ENCODE results near the gene OPCML.

OPCML gene

DNA sequence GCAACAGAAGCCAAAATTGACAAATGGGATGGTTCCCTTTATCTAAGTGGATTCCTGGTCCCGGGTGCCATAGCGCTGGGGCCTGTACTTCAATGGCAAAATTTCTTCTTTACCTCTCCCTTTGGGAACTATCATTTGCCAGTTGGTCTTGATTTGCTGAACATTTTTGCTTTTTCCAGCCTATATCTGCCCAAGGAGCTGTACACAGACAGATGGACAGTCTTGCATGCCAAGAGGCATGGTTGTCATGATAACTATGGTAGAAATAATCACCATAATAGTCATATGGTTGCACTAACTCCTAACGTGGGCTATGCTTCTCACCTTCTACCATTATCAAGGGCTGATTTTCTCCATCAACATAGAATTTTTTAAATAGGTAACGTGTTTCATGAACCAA, 1030.9 kb downstream of the OPCML start:
- Histone ChIP-seq H3K9me3 (ENCODE audit: control insufficient read depth, insufficient read depth, low read length) (no peaks in the 10 kb centered on the region), H3K4me1 (ENCODE audit: control insufficient read depth, insufficient read depth, low read length) (peaks cover 8% of the 10 kb centered on the region), H3K4me3 (ENCODE audit: low read depth, low read length) (no peak overlapping the region), H3K36me3 (ENCODE audit: control insufficient read depth, insufficient read depth, low read length) (no peaks in the 10 kb centered on the region), H3K9ac (ENCODE audit: low read depth, low read length) (no peak overlapping the region), H3K27me3 (ENCODE audit: control insufficient read depth, insufficient read depth, low read length) (no peaks in the 10 kb centered on the region)

DNA sequence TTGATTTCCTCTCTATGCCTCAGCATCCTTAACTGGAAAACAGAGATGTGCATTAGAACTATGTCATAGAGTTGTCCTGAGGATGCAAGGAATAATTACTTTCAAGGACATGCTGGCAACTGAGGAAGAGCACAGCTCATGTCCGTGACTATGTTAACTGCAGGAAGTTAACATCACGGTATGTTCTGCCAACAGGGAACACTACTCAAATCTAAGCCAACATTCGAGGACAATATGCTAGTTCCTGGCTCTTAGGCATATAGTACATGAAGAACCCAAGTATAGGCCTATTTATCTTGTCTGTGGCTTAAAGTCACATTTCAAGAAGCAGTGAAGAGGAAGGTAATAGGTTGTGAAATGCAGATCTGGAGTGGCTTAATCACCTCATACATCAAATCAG, 1032.6 kb downstream of the OPCML start:
- no peak overlapping the region for H3K4me3 ChIP-seq (ENCODE audit: low read depth, low read length)
- no peak overlapping the region for H3K9ac ChIP-seq (ENCODE audit: low read depth, low read length)
- H3K4me1 ChIP-seq (ENCODE audit: control insufficient read depth, insufficient read depth, low read length): peaks cover 5% of the 10 kb centered on the region
- H3K9me3 ChIP-seq (ENCODE audit: control insufficient read depth, insufficient read depth, low read length): no peaks in the 10 kb centered on the region
- H3K27me3 ChIP-seq (ENCODE audit: control insufficient read depth, insufficient read depth, low read length): no peaks in the 10 kb centered on the region
- H3K36me3 ChIP-seq (ENCODE audit: control insufficient read depth, insufficient read depth, low read length): no peaks in the 10 kb centered on the region

DNA sequence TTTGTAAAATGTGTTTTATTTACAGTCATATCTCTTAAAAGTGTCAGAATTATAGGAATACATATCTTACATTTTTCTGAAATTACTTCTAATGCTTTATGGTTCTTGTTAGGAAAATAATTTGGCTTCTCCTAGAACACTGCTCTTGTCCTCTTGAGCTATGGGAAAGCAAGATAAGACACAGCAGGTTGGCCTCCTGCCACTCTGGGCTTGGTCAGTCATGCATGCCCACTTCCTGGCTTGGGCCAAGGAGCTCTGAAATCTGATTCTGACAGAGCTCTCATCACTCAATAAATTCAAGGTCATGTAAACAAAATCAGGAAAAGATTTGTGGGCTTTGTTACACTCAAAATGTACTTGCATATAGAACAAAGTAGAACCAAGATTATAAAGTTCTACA, 1036.0 kb downstream of the OPCML start:
- no peak overlapping the region for H3K4me3 ChIP-seq (ENCODE audit: low read depth, low read length)
- no peaks in the 10 kb centered on the region for H3K9me3 ChIP-seq (ENCODE audit: control insufficient read depth, insufficient read depth, low read length)
- H3K9ac ChIP-seq (ENCODE audit: low read depth, low read length): no peak overlapping the region
- no peaks in the 10 kb centered on the region for H3K27me3 ChIP-seq (ENCODE audit: control insufficient read depth, insufficient read depth, low read length)
- no peaks in the 10 kb centered on the region for H3K4me1 ChIP-seq (ENCODE audit: control insufficient read depth, insufficient read depth, low read length)
- H3K36me3 ChIP-seq (ENCODE audit: control insufficient read depth, insufficient read depth, low read length): no peaks in the 10 kb centered on the region

DNA sequence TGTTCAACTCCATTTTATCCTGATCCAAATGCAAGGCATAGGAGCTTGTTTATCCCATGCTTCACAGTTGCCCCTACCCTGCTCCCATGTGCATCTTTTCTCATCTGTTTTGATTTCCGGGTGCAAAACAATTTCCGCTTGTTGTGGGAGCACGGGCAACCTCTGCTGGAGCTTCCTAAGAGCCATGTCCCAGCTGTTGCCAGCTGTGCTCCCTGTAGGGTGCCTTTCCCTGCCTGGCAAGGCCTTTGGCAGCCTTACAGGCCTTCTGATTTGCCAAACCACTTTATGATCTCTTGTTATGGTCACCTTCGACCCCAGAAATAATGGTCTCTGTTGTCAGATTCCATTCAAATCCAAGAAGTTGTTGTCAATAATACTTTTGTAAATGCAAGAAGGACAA, 1038.5 kb downstream of the OPCML start:
- no peaks in the 10 kb centered on the region for H3K9me3 ChIP-seq (ENCODE audit: control insufficient read depth, insufficient read depth, low read length)

DNA sequence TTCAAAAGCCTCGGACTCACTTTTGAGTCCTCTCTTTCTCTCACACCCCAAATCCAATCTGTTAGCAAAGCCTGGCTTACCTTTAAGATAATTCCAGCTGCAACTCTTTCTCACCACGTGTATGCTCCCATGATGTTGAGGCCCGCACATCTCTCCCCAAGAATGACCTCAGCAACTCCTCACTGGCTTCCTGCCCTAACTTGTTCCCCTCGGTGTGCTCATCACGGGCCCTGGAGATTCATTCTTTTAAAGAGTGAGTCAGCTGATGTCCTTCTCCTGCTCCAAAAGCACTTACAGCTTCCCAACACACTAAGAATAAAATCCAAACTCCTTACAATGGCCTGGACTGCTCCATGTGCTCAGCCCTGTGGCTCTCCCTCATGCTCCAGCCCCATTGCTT, 1041.3 kb downstream of the OPCML start:
- H3K4me1 ChIP-seq (ENCODE audit: control insufficient read depth, insufficient read depth, low read length): no peaks in the 10 kb centered on the region
- no peak overlapping the region for H3K9ac ChIP-seq (ENCODE audit: low read depth, low read length)
- no peaks in the 10 kb centered on the region for H3K36me3 ChIP-seq (ENCODE audit: control insufficient read depth, insufficient read depth, low read length)
- no peaks in the 10 kb centered on the region for H3K9me3 ChIP-seq (ENCODE audit: control insufficient read depth, insufficient read depth, low read length)
- H3K27me3 ChIP-seq (ENCODE audit: control insufficient read depth, insufficient read depth, low read length): no peaks in the 10 kb centered on the region
- H3K4me3 ChIP-seq (ENCODE audit: low read depth, low read length): no peak overlapping the region

More for the DNA sequence above, 1038.5 kb downstream of the OPCML start:
- Histone ChIP-seq H3K4me3 (ENCODE audit: low read depth, low read length) (no peak overlapping the region), H3K4me1 (ENCODE audit: control insufficient read depth, insufficient read depth, low read length) (no peaks in the 10 kb centered on the region), H3K27me3 (ENCODE audit: control insufficient read depth, insufficient read depth, low read length) (no peaks in the 10 kb centered on the region), H3K36me3 (ENCODE audit: control insufficient read depth, insufficient read depth, low read length) (no peaks in the 10 kb centered on the region), H3K9ac (ENCODE audit: low read depth, low read length) (no peak overlapping the region)

DNA sequence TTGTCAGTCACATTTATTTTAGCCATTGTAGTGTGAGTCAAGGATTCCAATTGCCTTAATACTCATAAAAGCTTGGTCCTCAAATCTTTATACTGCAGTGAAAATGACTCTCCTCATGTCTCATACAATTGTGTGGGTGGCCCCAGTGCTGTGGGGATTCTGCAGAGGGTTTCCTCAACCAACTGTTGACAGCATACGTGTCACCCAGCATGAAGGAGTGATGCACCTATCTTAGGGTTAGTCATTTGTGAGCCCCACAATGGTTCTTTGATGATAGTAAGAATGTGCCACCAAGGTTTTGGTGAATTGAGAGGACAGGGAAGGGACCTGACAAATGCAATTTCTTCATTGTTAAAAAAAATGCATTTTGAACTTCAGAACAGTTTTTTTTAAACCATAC, 1046.2 kb downstream of the OPCML start:
- H3K27me3 ChIP-seq (ENCODE audit: control insufficient read depth, insufficient read depth, low read length): no peaks in the 10 kb centered on the region
- no peaks in the 10 kb centered on the region for H3K9me3 ChIP-seq (ENCODE audit: control insufficient read depth, insufficient read depth, low read length)
- H3K4me3 ChIP-seq (ENCODE audit: low read depth, low read length): no peak overlapping the region
- no peaks in the 10 kb centered on the region for H3K36me3 ChIP-seq (ENCODE audit: control insufficient read depth, insufficient read depth, low read length)
- H3K4me1 ChIP-seq (ENCODE audit: control insufficient read depth, insufficient read depth, low read length): no peaks in the 10 kb centered on the region
- no peak overlapping the region for H3K9ac ChIP-seq (ENCODE audit: low read depth, low read length)

DNA sequence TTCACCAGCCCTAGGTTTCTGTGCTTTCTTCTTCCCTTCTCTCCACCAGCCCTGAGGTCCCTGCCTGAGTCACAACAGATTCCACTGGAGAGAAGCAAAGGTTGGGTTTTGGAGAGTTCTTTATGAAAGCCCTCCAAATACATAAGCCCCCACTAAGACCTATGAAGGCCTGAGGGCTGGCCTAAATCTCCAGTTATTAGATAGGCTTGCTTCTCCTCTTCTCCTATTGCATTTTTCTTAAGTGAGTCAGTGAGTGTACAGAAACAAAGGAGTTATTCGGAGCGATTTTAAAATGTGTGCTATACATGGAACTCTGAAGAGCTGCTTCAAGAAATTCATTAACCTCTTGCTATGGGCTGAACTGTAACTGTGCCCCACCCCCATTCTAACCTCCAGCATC, 1057.3 kb downstream of the OPCML start:
- no peak overlapping the region for H3K9ac ChIP-seq (ENCODE audit: low read depth, low read length)
- H3K36me3 ChIP-seq (ENCODE audit: control insufficient read depth, insufficient read depth, low read length): no peaks in the 10 kb centered on the region
- no peaks in the 10 kb centered on the region for H3K9me3 ChIP-seq (ENCODE audit: control insufficient read depth, insufficient read depth, low read length)
- H3K4me3 ChIP-seq (ENCODE audit: low read depth, low read length): no peak overlapping the region
- no peaks in the 10 kb centered on the region for H3K4me1 ChIP-seq (ENCODE audit: control insufficient read depth, insufficient read depth, low read length)
- no peaks in the 10 kb centered on the region for H3K27me3 ChIP-seq (ENCODE audit: control insufficient read depth, insufficient read depth, low read length)

DNA sequence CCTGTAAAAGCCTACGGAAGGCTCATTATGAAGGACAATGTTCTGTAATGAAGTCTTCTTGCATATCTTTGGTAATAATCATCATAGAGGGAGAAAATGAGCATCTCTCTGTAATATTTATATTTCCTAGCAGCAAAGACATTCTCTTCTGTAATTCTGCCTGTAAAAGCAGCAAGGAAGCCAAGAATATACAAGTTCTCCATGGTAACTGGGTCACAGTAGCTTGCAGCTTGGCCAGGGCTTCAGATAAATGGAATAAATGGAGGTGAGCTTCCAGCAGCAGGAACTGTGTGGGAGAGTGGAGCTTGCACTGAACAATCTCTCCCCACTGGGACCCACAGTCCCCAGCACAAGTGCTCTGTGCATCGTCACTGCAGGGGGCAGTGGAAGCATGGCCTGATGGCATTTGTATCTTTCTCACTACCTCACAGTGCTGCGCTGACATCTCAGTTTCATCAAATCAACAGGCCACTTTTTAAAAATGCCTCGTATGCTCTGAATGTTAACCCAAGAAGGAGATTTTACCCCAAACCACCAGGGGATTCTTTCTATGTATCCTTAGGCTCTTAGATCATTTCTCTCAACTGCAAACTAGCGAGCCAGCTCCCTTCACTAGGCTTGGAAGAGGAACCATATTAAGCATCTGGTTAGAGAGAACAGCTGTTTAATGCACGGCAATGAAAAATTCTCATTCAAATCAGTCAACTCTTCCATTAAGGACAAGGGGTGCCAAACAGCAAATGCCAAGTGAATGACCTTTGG, 1059.7 kb downstream of the OPCML start:
- no peaks in the 10 kb centered on the region for H3K9me3 ChIP-seq (ENCODE audit: control insufficient read depth, insufficient read depth, low read length)
- H3K4me1 ChIP-seq (ENCODE audit: control insufficient read depth, insufficient read depth, low read length): no peaks in the 10 kb centered on the region
- H3K27me3 ChIP-seq (ENCODE audit: control insufficient read depth, insufficient read depth, low read length): no peaks in the 10 kb centered on the region
- no peak overlapping the region for H3K9ac ChIP-seq (ENCODE audit: low read depth, low read length)
- H3K4me3 ChIP-seq (ENCODE audit: low read depth, low read length): no peak overlapping the region
- no peaks in the 10 kb centered on the region for H3K36me3 ChIP-seq (ENCODE audit: control insufficient read depth, insufficient read depth, low read length)

DNA sequence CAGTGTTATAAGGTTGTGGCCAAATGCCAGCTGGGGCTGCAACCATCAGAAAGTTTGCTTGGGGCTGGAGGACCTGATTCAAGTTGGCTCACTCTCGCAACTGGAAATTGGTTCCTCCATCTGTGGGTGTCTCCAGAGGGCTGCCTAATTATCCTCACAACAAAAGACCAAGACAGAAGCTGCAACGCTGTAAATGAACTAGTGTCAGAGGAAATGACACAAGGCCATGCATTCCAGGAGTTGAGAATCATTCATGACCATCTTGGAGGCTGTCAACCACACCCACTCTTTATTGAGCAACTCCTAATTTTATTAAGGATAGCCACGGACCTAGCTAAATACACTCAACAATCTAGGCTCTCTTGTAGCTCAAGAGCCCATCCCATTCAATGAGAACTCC, 1060.8 kb downstream of the OPCML start:
- no peaks in the 10 kb centered on the region for H3K36me3 ChIP-seq (ENCODE audit: control insufficient read depth, insufficient read depth, low read length)
- no peaks in the 10 kb centered on the region for H3K4me1 ChIP-seq (ENCODE audit: control insufficient read depth, insufficient read depth, low read length)
- no peak overlapping the region for H3K9ac ChIP-seq (ENCODE audit: low read depth, low read length)
- no peaks in the 10 kb centered on the region for H3K9me3 ChIP-seq (ENCODE audit: control insufficient read depth, insufficient read depth, low read length)
- H3K27me3 ChIP-seq (ENCODE audit: control insufficient read depth, insufficient read depth, low read length): no peaks in the 10 kb centered on the region
- H3K4me3 ChIP-seq (ENCODE audit: low read depth, low read length): no peak overlapping the region

DNA sequence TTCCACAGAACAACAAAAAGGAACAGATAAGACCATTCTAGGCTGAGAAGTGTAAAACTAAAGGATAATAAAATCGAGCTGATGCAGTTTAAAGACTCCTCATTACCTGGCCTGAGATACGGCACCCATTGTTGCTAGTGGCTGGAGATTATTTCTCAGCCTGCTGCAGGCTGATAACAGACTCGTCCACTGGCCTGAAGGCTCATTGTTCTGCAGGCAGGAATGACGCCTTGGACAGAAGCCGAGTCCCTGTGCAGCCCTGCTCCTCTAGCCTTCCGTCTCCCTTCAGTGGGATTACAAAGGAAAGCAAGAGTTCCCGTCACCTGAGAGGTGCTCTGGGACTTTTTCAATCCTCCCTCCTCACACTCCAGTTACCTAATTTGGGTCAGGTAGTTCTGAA, 1065.3 kb downstream of the OPCML start:
- Histone ChIP-seq H3K9me3 (ENCODE audit: control insufficient read depth, insufficient read depth, low read length) (no peaks in the 10 kb centered on the region), H3K36me3 (ENCODE audit: control insufficient read depth, insufficient read depth, low read length) (no peaks in the 10 kb centered on the region), H3K27me3 (ENCODE audit: control insufficient read depth, insufficient read depth, low read length) (no peaks in the 10 kb centered on the region), H3K4me3 (ENCODE audit: low read depth, low read length) (no peak overlapping the region), H3K4me1 (ENCODE audit: control insufficient read depth, insufficient read depth, low read length) (no peaks in the 10 kb centered on the region), H3K9ac (ENCODE audit: low read depth, low read length) (no peak overlapping the region)

DNA sequence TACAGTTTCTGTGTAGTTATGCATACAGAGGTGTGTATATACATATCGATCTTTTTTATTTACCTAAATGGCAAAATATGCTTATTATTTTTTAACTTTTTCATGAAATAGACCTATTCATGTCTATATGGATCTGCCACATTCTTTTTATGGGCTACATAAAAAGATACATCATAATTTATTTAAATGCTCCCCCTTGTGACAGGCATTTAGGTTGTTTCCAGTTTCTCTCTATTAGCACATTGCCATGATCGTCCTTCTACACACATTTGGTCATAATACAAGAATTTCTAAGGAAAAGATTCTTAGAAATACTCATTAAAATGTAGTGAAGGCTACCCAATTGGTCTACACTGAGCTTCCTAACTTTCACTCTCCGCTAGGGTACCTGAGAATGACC, 1067.4 kb downstream of the OPCML start:
- H3K9ac ChIP-seq (ENCODE audit: low read depth, low read length): no peak overlapping the region
- H3K4me3 ChIP-seq (ENCODE audit: low read depth, low read length): no peak overlapping the region
- H3K36me3 ChIP-seq (ENCODE audit: control insufficient read depth, insufficient read depth, low read length): no peaks in the 10 kb centered on the region
- no peaks in the 10 kb centered on the region for H3K9me3 ChIP-seq (ENCODE audit: control insufficient read depth, insufficient read depth, low read length)
- no peaks in the 10 kb centered on the region for H3K27me3 ChIP-seq (ENCODE audit: control insufficient read depth, insufficient read depth, low read length)
- H3K4me1 ChIP-seq (ENCODE audit: control insufficient read depth, insufficient read depth, low read length): no peaks in the 10 kb centered on the region

DNA sequence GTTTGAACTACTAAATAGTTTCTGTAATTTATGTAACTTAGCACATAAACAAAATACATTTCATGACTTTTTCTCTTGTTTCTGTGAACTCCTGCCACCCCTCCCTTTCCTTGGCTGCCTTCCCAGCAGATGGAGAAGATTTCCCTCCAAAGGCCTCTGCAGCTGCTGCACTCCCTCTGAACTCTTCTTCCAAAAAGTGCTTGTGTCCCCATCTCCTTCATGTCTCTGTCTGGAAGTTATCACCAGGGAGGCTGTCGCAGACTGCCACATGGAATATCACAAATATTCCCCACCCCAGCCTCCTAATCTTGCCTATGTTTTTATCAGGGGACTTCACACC, 1068.3 kb downstream of the OPCML start:
- Histone ChIP-seq H3K27me3 (ENCODE audit: control insufficient read depth, insufficient read depth, low read length) (no peaks in the 10 kb centered on the region), H3K4me3 (ENCODE audit: low read depth, low read length) (no peak overlapping the region), H3K9ac (ENCODE audit: low read depth, low read length) (no peak overlapping the region), H3K9me3 (ENCODE audit: control insufficient read depth, insufficient read depth, low read length) (no peaks in the 10 kb centered on the region), H3K4me1 (ENCODE audit: control insufficient read depth, insufficient read depth, low read length) (no peaks in the 10 kb centered on the region), H3K36me3 (ENCODE audit: control insufficient read depth, insufficient read depth, low read length) (no peaks in the 10 kb centered on the region)
